HL-60 (cell line): ENCODE measurements around the gene PPP1R1C.

Experiments used
- DNase-seq, 2 experiments: peaks; one replicate each; pipeline ENCODE4 v3.0.0-alpha.2; 2010 to 2020; ENCODE audit warnings: low read depth in 1 of 2, low spot score in 1 of 2
- H3K27ac ChIP-seq: fragments of 250-450 bp; sonication (Bioruptor Pico); replicated peaks from 2 replicates; pipeline ENCODE4 v1.5.1; 2020; ENCODE audit warnings: mild to moderate bottlenecking, moderate library complexity
- H3K27me3 ChIP-seq: fragments of 250-450 bp; sonication (Bioruptor Pico); 2 replicates; pipeline ENCODE4 v1.5.1; 2021; ENCODE audit warnings: mild to moderate bottlenecking, moderate library complexity; ENCODE audit not compliant: insufficient read depth, poor library complexity, severe bottlenecking
- H3K4me3 ChIP-seq: replicated peaks from 2 replicates; pipeline ENCODE4 v1.5.1; 2011; ENCODE audit warnings: mild to moderate bottlenecking, control low read depth, low read length; ENCODE audit not compliant: insufficient read depth
- GABPA ChIP-seq: IDR thresholded peaks from 2 replicates; pipeline ENCODE4 v1.6.1; 2012; ENCODE audit warnings: low read depth
- POLR2AphosphoS5 ChIP-seq: IDR thresholded peaks from 2 replicates; pipeline ENCODE4 v1.6.1; 2012; ENCODE audit warnings: low read depth
- SPI1 ChIP-seq: IDR thresholded peaks from 2 replicates; pipeline ENCODE4 v1.6.1; 2012; ENCODE audit warnings: low read depth, mild to moderate bottlenecking, borderline replicate concordance
- TF ChIP-seq, protein P1 (sequence below): IDR thresholded peaks from one replicate; pipeline ENCODE4 v1.5.1; 2011; ENCODE audit warnings: low read length, control low read depth, inconsistent platforms; ENCODE audit not compliant: insufficient read depth
- TF ChIP-seq, protein P2 (sequence below): IDR thresholded peaks from 2 replicates; pipeline ENCODE4 v1.6.1; 2012; ENCODE audit warnings: low read depth; ENCODE audit not compliant: insufficient replicate concordance

Gene PPP1R1C

DNA sequence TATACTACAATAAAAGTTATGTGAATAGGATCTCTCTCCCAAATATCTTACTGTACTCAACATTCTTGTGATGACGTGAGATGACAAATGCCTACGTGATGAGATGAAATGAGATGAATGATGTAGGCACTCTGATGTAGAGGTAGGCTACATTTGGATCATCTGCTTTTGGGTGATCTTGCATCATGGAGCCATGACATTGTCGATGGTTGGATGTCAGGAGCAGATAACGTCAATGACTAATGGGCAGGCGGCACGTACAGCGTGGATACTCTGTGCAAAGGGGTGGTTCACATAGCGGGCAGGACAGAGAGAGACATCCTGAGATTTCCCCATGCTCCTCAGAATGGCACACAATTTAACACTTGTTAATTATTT, 40.8 kb upstream of the PPP1R1C start:
- no peak for DNase-seq
- no peaks in the 10 kb centered on the region for H3K27me3 ChIP-seq
- no peak overlapping the region for H3K27ac ChIP-seq
- TF ChIP-seq GABPA (no peak), SPI1 (no peak), POLR2AphosphoS5 (no peak)
- TF ChIP-seq, protein P1, sequence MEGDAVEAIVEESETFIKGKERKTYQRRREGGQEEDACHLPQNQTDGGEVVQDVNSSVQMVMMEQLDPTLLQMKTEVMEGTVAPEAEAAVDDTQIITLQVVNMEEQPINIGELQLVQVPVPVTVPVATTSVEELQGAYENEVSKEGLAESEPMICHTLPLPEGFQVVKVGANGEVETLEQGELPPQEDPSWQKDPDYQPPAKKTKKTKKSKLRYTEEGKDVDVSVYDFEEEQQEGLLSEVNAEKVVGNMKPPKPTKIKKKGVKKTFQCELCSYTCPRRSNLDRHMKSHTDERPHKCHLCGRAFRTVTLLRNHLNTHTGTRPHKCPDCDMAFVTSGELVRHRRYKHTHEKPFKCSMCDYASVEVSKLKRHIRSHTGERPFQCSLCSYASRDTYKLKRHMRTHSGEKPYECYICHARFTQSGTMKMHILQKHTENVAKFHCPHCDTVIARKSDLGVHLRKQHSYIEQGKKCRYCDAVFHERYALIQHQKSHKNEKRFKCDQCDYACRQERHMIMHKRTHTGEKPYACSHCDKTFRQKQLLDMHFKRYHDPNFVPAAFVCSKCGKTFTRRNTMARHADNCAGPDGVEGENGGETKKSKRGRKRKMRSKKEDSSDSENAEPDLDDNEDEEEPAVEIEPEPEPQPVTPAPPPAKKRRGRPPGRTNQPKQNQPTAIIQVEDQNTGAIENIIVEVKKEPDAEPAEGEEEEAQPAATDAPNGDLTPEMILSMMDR, result no peak
- TF ChIP-seq, protein P2, sequence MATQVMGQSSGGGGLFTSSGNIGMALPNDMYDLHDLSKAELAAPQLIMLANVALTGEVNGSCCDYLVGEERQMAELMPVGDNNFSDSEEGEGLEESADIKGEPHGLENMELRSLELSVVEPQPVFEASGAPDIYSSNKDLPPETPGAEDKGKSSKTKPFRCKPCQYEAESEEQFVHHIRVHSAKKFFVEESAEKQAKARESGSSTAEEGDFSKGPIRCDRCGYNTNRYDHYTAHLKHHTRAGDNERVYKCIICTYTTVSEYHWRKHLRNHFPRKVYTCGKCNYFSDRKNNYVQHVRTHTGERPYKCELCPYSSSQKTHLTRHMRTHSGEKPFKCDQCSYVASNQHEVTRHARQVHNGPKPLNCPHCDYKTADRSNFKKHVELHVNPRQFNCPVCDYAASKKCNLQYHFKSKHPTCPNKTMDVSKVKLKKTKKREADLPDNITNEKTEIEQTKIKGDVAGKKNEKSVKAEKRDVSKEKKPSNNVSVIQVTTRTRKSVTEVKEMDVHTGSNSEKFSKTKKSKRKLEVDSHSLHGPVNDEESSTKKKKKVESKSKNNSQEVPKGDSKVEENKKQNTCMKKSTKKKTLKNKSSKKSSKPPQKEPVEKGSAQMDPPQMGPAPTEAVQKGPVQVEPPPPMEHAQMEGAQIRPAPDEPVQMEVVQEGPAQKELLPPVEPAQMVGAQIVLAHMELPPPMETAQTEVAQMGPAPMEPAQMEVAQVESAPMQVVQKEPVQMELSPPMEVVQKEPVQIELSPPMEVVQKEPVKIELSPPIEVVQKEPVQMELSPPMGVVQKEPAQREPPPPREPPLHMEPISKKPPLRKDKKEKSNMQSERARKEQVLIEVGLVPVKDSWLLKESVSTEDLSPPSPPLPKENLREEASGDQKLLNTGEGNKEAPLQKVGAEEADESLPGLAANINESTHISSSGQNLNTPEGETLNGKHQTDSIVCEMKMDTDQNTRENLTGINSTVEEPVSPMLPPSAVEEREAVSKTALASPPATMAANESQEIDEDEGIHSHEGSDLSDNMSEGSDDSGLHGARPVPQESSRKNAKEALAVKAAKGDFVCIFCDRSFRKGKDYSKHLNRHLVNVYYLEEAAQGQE, result no peak
- H3K4me3 ChIP-seq, result no peak overlapping the region

DNA sequence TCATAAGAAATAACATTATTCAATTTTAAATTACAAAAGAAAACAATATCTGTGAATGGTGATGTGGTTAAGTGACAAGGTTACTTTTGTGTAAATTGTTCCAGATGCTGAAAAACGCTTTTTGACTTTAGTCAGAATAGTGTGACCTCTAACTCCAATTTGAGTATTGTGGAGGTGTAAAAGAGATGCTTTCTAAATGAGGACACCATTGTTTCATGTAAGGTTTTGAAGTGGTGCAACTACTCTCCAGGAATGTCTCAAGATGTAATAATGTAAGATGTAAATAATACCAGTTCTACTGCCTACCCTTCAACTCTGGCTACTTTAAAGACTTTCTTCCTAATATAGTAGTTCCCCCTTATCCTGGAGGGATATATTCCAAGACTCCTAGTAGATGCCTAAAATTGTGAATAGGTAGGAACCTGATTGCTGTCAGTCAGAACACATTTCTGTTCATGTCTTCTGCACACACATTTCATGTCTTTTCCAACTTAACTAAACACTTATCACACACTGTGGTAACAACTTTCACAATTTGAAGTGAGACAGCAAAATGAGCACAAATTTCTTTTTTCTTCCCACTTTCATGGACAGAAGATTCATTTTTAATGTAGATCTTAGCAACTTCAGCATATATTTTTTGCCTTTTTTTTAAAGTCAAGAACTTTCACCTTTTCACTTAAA, 39.1 kb upstream of the PPP1R1C start:
- Histone ChIP-seq H3K4me3 (no peak overlapping the region), H3K27ac (no peak overlapping the region), H3K27me3 (no peaks in the 10 kb centered on the region)
- DNase-seq, result no peak
- TF ChIP-seq, protein P1, result no peak
- no peak for TF ChIP-seq SPI1
- TF ChIP-seq POLR2AphosphoS5, result no peak
- no peak for TF ChIP-seq GABPA
- TF ChIP-seq, protein P2, result no peak

DNA sequence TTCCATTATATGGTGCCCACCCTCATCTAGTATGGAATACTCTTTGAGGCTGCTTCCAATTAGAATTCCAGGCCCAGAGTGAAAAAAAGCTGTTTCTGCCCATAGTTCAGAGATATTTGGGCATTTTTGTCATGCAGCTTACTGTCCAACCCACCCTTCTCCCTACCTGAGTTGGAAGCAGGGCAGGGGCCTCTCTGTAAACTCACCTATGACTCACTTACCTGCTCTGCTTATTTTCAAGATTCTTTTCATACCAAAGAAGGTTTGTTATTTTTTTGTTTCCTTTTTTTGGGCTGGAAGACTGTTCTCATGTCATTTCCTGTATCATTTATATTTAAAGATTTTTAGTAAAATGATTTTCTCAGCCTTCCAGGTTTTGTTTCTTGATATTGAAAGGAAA, 38.4 kb upstream of the PPP1R1C start:
- no peak for DNase-seq
- TF ChIP-seq POLR2AphosphoS5 (no peak), SPI1 (no peak), GABPA (no peak)
- TF ChIP-seq, protein P1, result no peak
- TF ChIP-seq, protein P2, result no peak
- H3K27ac ChIP-seq, result no peak overlapping the region
- no peaks in the 10 kb centered on the region for H3K27me3 ChIP-seq
- no peak overlapping the region for H3K4me3 ChIP-seq
